Mucosa of descending colon (tissue), 3 donors: ENCODE data around the gene GNB1L. TPM values are rescaled to one million over a fixed set of nuclear protein-coding genes. Genes with fewer than 3 reads are reported as not detected.

Experiments used
- ATAC-seq: fragments of 200-7000 bp; cut with Tn5 transposase; one replicate; pipeline ENCODE4 v1.9.1; 2020; ENCODE audit warnings: mild to moderate bottlenecking, moderate library complexity
- DNase-seq, 3 donors: peaks; one replicate each; pipeline ENCODE4 v3.0.0-alpha.2; 2020
- H3K36me3 ChIP-seq: fragments of 200-600 bp; one replicate; pipeline ENCODE4 v1.8.0; 2021; ENCODE audit warnings: low read depth, mild to moderate bottlenecking
- H3K4me1 ChIP-seq: fragments of 200-600 bp; one replicate; pipeline ENCODE4 v1.8.0; 2021; ENCODE audit warnings: low read depth, mild to moderate bottlenecking
- H3K4me3 ChIP-seq: fragments of 200-600 bp; one replicate; pipeline ENCODE4 v1.8.0; 2021; ENCODE audit warnings: mild to moderate bottlenecking
- H3K9me3 ChIP-seq: fragments of 200-600 bp; one replicate; pipeline ENCODE4 v1.8.0; 2021; ENCODE audit warnings: mild to moderate bottlenecking
- CTCF ChIP-seq: fragments of 200-600 bp; IDR thresholded peaks from one replicate; pipeline ENCODE4 v1.8.0; 2022; ENCODE audit warnings: antibody characterized with exemption, mild to moderate bottlenecking
- intact Hi-C, 2 donors: fragments of 100-400 bp; cut with DNase I in 1 of 2; cut with micrococcal nuclease in 1 of 2; formaldehyde crosslinking; loops; one replicate each; pipeline versions ENCODE4 v1.11.0 to v1.11.1; 2022; cut with DNase I, micrococcal nuclease
- total RNA-seq, 3 donors: library from RNA; stranded (reverse); fragmentation: NEBNext Ultra II Directional in 2 of 3; extraction: Animal tissue kit (Norgen Biotek cat#: 25700) in 2 of 3; gene quantifications; one replicate each; pipeline versions ENCODE4 v1.2.1 to v1.2.4, GENCODE V29; 2021 to 2023
- donor health status: DM: no; HTN: no; CAD: no; lungs with moderate emphysema.
- donor health status: DM: no; HTN: no; CAD: no.
- donor health status: DM: no; HTN: yes; CAD: no.

GNB1L gene
- total RNA-seq, 3 donors from 2014 or later, result 2.7 to 4.7 (median 3.4) TPM

DNA sequence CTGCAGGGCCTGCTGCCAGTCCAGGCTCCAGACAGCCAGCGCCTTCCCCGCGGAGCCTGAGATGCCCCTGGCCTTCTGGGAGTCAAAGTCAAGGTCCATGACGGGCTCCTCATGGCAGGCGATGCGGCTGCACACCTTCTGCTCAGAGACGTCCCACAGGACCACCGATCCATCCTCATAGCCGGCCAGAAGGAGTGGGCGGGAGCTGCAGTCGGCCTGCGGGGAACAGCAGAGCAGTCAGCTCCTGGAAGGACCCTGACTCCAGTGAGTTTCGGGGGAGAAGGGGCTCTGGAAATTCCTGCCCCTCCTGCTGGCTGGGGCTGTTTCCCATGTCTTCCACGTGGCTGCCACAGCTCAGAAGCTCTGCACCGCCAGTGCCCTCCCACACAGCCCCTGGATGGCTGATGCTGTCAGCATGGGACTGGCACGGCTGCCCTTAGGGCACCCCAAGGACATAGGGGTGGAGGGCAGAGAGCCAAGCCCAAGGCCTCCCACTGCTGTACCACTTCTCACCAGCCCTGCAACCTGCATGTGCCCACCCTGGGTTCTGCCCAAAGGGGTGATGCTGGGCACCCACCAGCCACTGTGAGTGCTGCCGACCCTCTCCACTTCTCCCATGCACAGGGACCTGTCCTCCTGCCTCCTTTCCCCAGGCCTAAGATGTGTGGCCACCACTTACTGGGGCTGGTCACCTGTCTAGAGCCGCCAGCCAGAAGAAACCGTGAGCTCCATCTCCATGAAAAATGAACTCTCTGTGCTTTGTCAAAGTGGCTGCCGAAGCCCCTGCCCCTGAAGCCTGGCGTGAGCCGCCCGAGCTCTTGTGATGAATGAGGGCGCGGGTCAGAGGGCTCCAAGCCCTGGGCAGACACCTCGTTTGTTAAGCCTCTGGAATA is 52.4 kb downstream of the GNB1L start:
- Histone ChIP-seq H3K4me3 (no peak overlapping the region), H3K9me3 (no peaks in the 10 kb centered on the region), H3K4me1 (peaks cover 7% of the 10 kb centered on the region), H3K36me3 (no peaks in the 10 kb centered on the region)
- DNase-seq (peak in 1 of 3 donors; percentile 45), ATAC-seq (no peak)
- intact Hi-C loops, result no loop called here
- TF ChIP-seq CTCF, result no peak

- ATAC-seq (no peak), DNase-seq (no peak)
- TF ChIP-seq CTCF, result no peak
- Histone ChIP-seq H3K4me1 (peaks cover 3% of the 10 kb centered on the region), H3K36me3 (no peaks in the 10 kb centered on the region), H3K9me3 (no peaks in the 10 kb centered on the region), H3K4me3 (no peak overlapping the region)
- intact Hi-C loops, result no loop called here
Measured at GRCh38 chr22:19801340-19802000, 53.2 kb downstream of the GNB1L start.

DNA sequence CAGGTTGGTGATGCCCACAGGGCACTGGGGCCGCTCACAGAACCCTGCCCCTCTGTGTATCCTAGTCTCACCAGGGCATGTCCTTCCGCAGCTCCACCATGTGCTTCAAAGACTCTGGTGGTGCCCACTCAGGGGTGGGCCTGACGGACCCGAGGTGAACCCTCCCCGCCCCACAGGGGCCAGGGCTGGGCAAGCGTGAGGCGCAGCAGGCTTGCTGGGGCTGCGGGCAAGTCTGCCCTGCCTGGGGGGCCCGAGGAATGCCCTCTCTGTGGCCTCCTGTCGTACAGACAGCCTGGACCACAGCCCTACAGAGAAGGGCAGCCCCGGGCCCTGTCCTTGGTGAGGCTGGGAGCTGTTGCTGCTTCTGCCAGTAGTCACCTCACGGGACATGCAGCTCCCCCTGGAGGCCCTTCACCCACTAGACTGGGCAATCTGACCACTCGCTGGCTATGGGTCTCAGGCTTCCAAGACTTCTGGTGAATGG is 53.9 kb downstream of the GNB1L start:
- ATAC-seq (no peak), DNase-seq (no peak)
- no peaks in the 10 kb centered on the region for H3K4me1 ChIP-seq
- intact Hi-C loops, result no loop called here
- no peaks in the 10 kb centered on the region for H3K36me3 ChIP-seq
- no peak for TF ChIP-seq CTCF
- no peaks in the 10 kb centered on the region for H3K9me3 ChIP-seq
- no peak overlapping the region for H3K4me3 ChIP-seq

DNA sequence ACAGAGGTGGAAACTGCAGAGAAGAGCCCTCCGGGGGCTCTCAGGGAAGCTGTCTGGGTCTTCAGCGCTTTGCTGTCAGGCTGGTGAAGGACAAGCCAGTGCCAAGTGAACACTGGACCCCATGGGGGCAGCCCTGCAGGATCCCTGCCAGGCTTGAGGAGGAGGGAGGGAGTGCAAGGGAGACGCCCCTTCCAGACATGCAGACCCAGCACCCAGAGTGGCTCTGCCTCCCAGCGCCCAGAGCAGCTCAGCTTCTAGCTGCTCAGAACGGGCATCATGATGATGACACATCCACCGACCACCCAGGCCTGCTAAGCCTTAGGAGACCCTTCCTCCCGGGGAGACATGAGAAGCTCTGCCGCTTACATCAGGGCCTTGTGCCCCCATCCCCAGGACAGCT is 54.4 kb downstream of the GNB1L start:
- Histone ChIP-seq H3K4me3 (no peak overlapping the region), H3K4me1 (no peaks in the 10 kb centered on the region), H3K9me3 (no peaks in the 10 kb centered on the region), H3K36me3 (no peaks in the 10 kb centered on the region)
- TF ChIP-seq CTCF, result no peak
- ATAC-seq (no peak), DNase-seq (no peak)
- intact Hi-C loops, result no loop called here

GRCh38 chr22:19799322-19800190 is 55.1 kb downstream of the GNB1L start:
- DNase-seq (peak in 1 of 3 donors; percentile 57), ATAC-seq (no peak)
- Histone ChIP-seq H3K4me3 (no peak overlapping the region), H3K4me1 (no peaks in the 10 kb centered on the region), H3K9me3 (no peaks in the 10 kb centered on the region), H3K36me3 (no peaks in the 10 kb centered on the region)
- intact Hi-C loops, result no loop called here
- no peak for TF ChIP-seq CTCF
